HPDE6-E6E7 (cell line): Measurements from ENCODE around the gene HIVEP3.
A peak's percentile ranks its signal among the peaks of the same experiment; 100 is the strongest.

ENCODE experiments used
- DNase-seq: peaks from one replicate; pipeline ENCODE4 v3.0.0; 2011; ENCODE audit warnings: missing footprints; ENCODE audit errors: extremely low spot score

HIVEP3 gene

DNA sequence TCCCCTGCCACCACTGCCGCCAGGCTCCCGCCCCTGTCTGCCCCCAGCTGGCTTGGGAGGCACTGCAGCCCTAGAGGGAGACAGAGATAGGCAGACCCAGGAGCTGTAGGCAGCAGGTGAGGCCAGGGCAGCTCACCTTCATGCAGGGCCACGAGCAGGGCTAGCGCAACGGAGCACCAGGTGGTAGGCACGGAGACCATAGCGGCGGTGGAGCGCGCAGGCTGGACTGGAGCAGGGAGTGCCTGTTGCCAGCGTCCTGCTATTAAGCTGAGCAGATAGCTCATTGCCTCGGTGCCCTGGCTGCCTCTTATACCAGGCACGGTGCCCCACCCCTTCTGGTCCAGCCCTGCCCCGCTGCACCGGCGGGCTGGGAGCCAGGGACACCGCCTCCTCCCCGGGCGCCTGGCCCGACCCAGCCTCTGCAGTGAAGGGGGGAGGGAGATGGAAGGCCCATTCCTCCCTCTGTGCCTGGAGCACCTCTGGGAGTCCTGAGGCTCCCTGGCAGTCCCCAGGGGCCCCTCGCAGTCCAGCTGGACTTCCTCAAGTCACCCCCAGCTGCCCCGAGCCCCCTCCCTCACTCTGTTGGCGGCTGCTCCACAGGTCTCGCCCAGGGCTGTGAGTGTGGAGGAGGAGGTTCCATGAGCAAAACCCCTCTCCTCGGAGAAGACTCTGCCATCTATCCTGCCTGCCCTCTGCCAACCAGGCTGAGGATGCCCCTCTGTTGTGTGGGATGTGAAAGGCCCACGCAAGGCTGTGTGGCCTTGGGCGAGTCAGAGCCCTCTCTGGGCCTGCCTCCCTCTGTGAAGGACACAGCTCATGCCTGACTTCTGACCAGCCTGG is 434.1 kb downstream of the HIVEP3 start, which contains the start of gene EDN2:
Gene EDN2 (minus strand): TSS at position 282 of the 840 bp plus-strand sequence. CDS start 82 bp downstream, at position 200.
- peak; percentile 48 for DNase-seq

GRCh38 chr1:41483960-41484401 is 434.7 kb downstream of the HIVEP3 start:
- no peak for DNase-seq

DNA sequence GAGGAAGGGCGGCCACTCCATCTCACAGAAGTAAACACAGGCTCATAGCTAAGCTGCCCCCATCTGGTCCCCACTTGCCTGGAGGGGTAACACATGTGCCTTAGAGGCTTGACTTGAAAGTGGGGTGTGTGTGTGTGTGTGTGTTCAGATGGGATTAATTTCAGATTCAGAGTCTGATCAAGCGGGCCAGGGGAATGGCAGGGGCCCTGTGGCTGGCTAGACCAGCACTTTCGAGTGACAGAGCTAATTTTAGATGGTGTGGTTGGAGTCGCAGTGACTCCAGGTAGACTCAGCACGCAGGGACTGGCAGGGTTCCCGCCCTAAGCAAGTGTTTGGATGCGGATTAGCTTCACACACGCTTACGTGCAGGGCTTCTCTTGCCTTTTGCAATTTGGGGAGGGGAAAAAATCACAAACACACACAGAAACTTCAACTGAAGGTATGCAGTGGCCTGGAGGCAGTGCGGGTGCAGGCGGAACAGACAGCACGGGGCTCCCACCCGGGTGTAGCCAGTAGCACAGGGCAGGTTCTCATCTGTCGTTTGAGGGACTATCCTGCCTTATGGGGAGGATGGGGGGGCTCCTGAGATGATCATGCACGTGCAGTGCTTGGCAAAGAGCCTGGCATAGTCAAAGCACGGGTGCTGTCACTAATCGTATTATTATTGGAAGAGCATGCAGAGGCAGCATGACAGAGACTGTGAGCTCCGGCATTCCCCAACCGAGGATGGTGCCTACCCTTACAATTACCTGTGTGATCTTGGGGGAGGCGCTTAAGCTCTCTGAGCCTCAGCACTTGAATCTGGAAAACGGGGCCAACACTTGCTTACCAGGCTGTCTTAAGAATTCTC is 435.5 kb downstream of the HIVEP3 start:
- DNase-seq: no peak

GRCh38 chr1:41482001-41482765 is 436.5 kb downstream of the HIVEP3 start:
- peak; percentile 62 for DNase-seq

GRCh38 chr1:41481109-41481775 is 437.5 kb downstream of the HIVEP3 start:
- DNase-seq: no peak

- no peak for DNase-seq
Observed at GRCh38 chr1:41480204-41481108, 438.3 kb downstream of the HIVEP3 start.

GRCh38 chr1:41479808-41480160 is 438.9 kb downstream of the HIVEP3 start:
- DNase-seq: no peak

- DNase-seq: no peak
Observed at GRCh38 chr1:41479000-41479807, 439.5 kb downstream of the HIVEP3 start.

- DNase-seq: no peak
Observed at GRCh38 chr1:41478118-41478748, 440.5 kb downstream of the HIVEP3 start.

GRCh38 chr1:41476807-41477361 is 441.8 kb downstream of the HIVEP3 start:
- no peak for DNase-seq

DNA sequence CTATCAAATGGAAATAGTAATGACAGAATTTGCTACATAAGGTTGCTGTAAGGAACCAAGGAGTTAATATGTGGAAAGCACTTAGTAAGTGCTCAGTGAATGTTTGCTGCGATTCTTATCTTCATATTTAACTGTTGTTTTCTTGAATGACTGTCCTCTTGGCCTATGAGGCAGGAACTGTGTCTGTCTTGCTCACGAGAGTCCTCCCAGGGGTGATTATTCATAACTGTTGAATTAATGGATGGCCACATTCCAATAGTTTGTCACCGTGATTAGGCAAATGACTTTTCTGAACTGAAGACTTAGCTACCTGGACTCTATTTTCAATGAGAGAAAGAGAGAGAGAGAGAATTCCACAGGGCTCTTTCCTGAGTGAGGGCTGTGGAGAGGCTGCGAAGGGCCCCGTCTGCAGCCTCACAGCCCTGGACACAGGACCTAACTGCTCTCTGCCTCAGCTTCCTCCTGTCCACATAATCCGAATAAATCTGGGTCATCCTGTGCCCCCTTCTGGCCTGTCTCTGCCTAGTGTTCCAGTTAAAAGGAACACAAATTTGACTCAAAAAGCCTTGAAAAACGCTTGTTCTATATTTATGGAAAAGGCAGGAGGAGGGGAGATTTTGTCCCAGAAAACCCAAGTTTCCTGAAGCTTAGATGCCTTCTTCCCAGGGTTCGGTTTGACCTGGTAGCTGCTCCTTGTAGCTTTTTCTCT is 442.7 kb downstream of the HIVEP3 start:
- DNase-seq: no peak

DNA sequence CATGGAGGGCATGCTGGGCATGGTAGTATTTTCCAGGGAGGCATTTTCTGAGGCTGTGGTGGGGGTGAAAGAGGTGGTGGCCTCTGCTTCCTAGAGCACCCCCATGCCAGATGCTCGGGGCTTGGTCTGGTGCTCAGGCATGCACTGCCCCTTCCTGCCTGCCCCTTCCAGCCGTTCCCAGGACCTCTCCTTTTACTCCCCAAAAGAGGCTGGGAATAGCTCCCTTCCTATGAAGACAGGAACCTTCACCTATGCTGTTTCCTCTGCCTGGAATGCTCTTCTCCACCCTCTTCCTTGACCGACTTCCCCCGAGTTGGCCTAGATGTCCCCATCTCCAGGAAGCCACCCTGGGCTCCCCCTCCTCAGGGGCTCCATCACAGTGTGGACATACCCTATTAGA is 443.4 kb downstream of the HIVEP3 start:
- DNase-seq: no peak

DNA sequence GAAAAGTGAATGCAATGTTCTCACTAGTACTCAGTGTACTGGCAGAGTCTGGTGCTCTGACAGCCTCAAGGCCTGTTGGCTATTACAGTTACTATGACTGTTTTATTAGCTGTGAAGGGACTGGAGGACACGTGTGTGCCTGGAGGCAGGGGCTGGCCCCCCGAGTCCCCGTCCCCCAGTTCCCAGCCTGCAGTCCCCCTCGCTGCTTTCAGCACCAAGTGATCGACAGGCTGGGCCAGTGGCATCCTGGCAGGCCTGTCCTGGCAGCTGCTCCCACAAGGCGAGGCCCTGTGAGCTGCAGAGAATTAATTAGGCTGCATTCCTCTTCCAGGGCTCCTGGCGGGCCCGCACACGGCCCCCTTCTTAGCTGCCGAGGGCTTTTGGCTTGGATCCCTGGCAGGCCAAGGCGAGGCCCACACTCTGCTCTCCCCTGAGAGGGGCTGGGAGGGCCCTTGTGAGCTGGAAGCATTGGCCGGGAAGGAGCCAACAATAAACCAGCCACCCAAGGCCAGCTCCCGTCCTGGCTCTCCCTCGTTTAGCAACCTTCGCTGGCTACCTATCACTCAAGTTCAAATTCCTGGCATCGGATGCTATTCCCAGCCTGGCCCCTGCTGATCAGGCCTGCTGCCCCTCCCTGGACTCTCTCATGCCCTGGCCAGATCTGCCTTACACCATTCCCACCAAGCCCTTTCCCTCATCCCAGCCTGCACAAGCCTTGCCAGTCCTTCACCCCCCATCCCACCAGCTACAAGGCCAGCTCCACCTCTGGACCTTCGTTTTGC is 444.0 kb downstream of the HIVEP3 start:
- no peak for DNase-seq

- DNase-seq: no peak
Observed at GRCh38 chr1:41473738-41474362, 444.9 kb downstream of the HIVEP3 start.

- no peak for DNase-seq
Observed at GRCh38 chr1:41471658-41472057, 447.1 kb downstream of the HIVEP3 start.

GRCh38 chr1:41469706-41470105 is 449.0 kb downstream of the HIVEP3 start:
- DNase-seq: no peak
